ENCODE results near the gene MAP4K2. TPM values are rescaled to one million over a fixed set of nuclear protein-coding genes. Genes with fewer than 3 reads are reported as not detected.

The MAP4K2 gene
- total and polyA plus RNA-seq, 12 donors = 6.4 to 57.7 (median 19.0) TPM

- no peak for DNase-seq
- TF ChIP-seq CTCF (IDR thresholded peaks at IDR 0.05) (no peak), POLR2A (IDR thresholded peaks at IDR 0.05) (no peak)
- Histone ChIP-seq H3K27me3 (no peaks in the 10 kb centered on the region), H3K9me3 (replicated peaks in 1 of 3) (no peaks in the 10 kb centered on the region), H3K36me3 (replicated peaks in 1 of 2) (no peaks in the 10 kb centered on the region), H3K27ac (no peak overlapping the region), H3K4me1 (replicated peaks in 1 of 2) (no peaks in the 10 kb centered on the region), H3K4me3 (no peak overlapping the region)
- intact Hi-C loops (cut with DNase I) = no loop called here
- 89 to 93% (median 92%) methylated on average over 8 to 43 of the region's 43 CpGs for WGBS, 4 donors
Observed at GRCh38 chr11:64753380-64754123, 49.5 kb downstream of the MAP4K2 start.

- WGBS, 4 donors = 84 to 95% (median 93%) methylated on average over 5 to 7 of the region's 7 CpGs
- no peaks in the 10 kb centered on the region for H3K27me3 ChIP-seq
- TF ChIP-seq CTCF (IDR thresholded peaks at IDR 0.05) (no peak), POLR2A (IDR thresholded peaks at IDR 0.05) (no peak)
- no peak overlapping the region for H3K4me3 ChIP-seq
- H3K27ac ChIP-seq = no peak overlapping the region
- no peak for DNase-seq
- no peaks in the 10 kb centered on the region for H3K36me3 ChIP-seq (replicated peaks in 1 of 2)
- no peaks in the 10 kb centered on the region for H3K9me3 ChIP-seq (replicated peaks in 1 of 3)
- intact Hi-C loops (cut with DNase I) = no loop called here
- H3K4me1 ChIP-seq (replicated peaks in 1 of 2) = no peaks in the 10 kb centered on the region
Observed at GRCh38 chr11:64753019-64753379, 50.0 kb downstream of the MAP4K2 start.

GRCh38 chr11:64752175-64752970 is 50.6 kb downstream of the MAP4K2 start:
- intact Hi-C loops (cut with DNase I) = no loop called here

More at GRCh38 chr11:64752175-64752970, 50.6 kb downstream of the MAP4K2 start:
- Histone ChIP-seq H3K4me1 (replicated peaks in 1 of 2) (no peaks in the 10 kb centered on the region), H3K27ac (no peak overlapping the region), H3K36me3 (replicated peaks in 1 of 2) (no peaks in the 10 kb centered on the region), H3K9me3 (replicated peaks in 1 of 3) (no peaks in the 10 kb centered on the region), H3K27me3 (no peaks in the 10 kb centered on the region), H3K4me3 (no peak overlapping the region)
- 71 to 82% (median 81%) methylated on average over 9 to 14 of the region's 14 CpGs for WGBS, 4 donors
- DNase-seq = no peak
- no peak for TF ChIP-seq POLR2A (IDR thresholded peaks at IDR 0.05)
- TF ChIP-seq CTCF (IDR thresholded peaks at IDR 0.05) = no peak
